PC-3 (cell line): Measurements from ENCODE around the gene ZNF488.

Source experiments
- CTCF ChIP-seq: fragments of 300-600 bp; sonication (generic); conservative IDR thresholded peaks from 2 replicates; pipeline ENCODE4 v1.5.1; 2017; ENCODE audit warnings: antibody characterized with exemption, low read depth, mild to moderate bottlenecking, low read length
- EZH2 ChIP-seq: fragments of 300-600 bp; sonication (generic); IDR thresholded peaks from one replicate; pipeline ENCODE4 v1.6.1; 2017; ENCODE audit warnings: antibody characterized with exemption, mild to moderate bottlenecking, low read length; ENCODE audit not compliant: unreplicated experiment
- EZH2phosphoT487 ChIP-seq: fragments of 300-600 bp; sonication (generic); IDR thresholded peaks from 2 replicates; pipeline ENCODE4 v1.6.1; 2018; ENCODE audit warnings: mild to moderate bottlenecking, antibody characterized with exemption, low read length, borderline replicate concordance

- TF ChIP-seq CTCF (no peak), EZH2 (no peak), EZH2phosphoT487 (no peak)
Measured at GRCh38 chr10:47366731-47367460, 17.2 kb downstream of the ZNF488 start.
